Heart right ventricle (tissue), 16 donors: ENCODE data around the gene NFYC. TPM values are rescaled to one million over a fixed set of nuclear protein-coding genes. Genes with fewer than 3 reads are reported as not detected.
A peak's percentile ranks its signal among the peaks of the same experiment; 100 is the strongest.

Source experiments
- ATAC-seq, 8 donors: fragments of 200-7000 bp; cut with Tn5 transposase; one replicate each; pipeline ENCODE4 v1.9.1; 2020; ENCODE audit warnings: mild to moderate bottlenecking in 8 of 8, moderate library complexity in 8 of 8, moderate number of reproducible peaks in 1 of 8
- DNase-seq, 2 donors: peaks; one replicate each; pipeline ENCODE4 v3.0.0-alpha.2; 2020
- H3K27ac ChIP-seq, 10 donors: fragments of 200-600 bp; sonication (generic) in 2 of 10; one replicate each; pipeline versions ENCODE4 v1.5.0 to v1.8.0; 2020 to 2022; ENCODE audit warnings: mild to moderate bottlenecking in 3 of 10
- H3K27me3 ChIP-seq, 7 donors: fragments of 200-600 bp; one replicate each; pipeline ENCODE4 v1.8.0; 2021 to 2022; ENCODE audit warnings: mild to moderate bottlenecking in 2 of 7
- H3K36me3 ChIP-seq, 9 donors: fragments of 200-600 bp; sonication (generic) in 1 of 9; one replicate each; pipeline versions ENCODE4 v1.5.0 to v1.8.0; 2020 to 2022; ENCODE audit warnings: mild to moderate bottlenecking in 2 of 9
- H3K4me1 ChIP-seq, 9 donors: fragments of 200-600 bp; sonication (generic) in 1 of 9; one replicate each; pipeline versions ENCODE4 v1.5.0 to v1.8.0; 2020 to 2022; ENCODE audit warnings: mild to moderate bottlenecking in 4 of 9
- H3K4me3 ChIP-seq, 10 donors: fragments of 200-600 bp; sonication (generic) in 2 of 10; one replicate each; pipeline versions ENCODE4 v1.5.0 to v1.8.0; 2020 to 2022; ENCODE audit warnings: mild to moderate bottlenecking in 7 of 10, moderate library complexity in 2 of 10
- H3K9me3 ChIP-seq, 11 donors: fragments of 200-600 bp in 10 of 11; sonication (generic) in 2 of 11; one replicate each; pipeline versions ENCODE4 v1.5.0 to v1.8.0; 2013 to 2022; ENCODE audit warnings: mild to moderate bottlenecking in 2 of 11, control low read depth in 1 of 11, moderate library complexity in 1 of 11
- WGBS, 2 donors: extraction: QIAGEN DNeasy Blood & Tissue Kit; methylation state at CpG; one replicate each; pipeline ENCODE4 v1.1.7; 2013; ENCODE audit warnings: inconsistent platforms in 1 of 2; 5-methylcytosine and 5-hydroxymethylcytosine counted together
- intact Hi-C, 10 donors: fragments of 100-400 bp; cut with DNase I; formaldehyde crosslinking; loops; one replicate each; pipeline versions ENCODE4 v1.11.1 to v1.14.2; 2022
- polyA plus RNA-seq, 2 donors: library from polyadenylated mRNA; stranded (reverse); fragments of 200-250 nt; gene quantifications; one replicate each; pipeline ENCODE4 v1.2.3, GENCODE V29; 2013
- total RNA-seq, 10 donors: library from RNA; stranded (reverse); fragmentation: NEBNext Ultra II Directional in 3 of 10; extraction: Animal tissue kit (Norgen Biotek cat#: 25700) in 3 of 10; gene quantifications; one replicate each; pipeline versions ENCODE4 v1.2.1 to v1.2.4, GENCODE V29; 2021 to 2023
- TF ChIP-seq, protein P1 (sequence below), 9 donors: fragments of 200-600 bp; sonication (generic) in 2 of 9; IDR thresholded peaks; one replicate each; pipeline versions ENCODE4 v1.5.0 to v1.8.0; 2021 to 2022; ENCODE audit warnings: antibody characterized with exemption in 9 of 9, mild to moderate bottlenecking in 5 of 9, moderate library complexity in 1 of 9
- donor health status: Arrhythmogenic right ventricular cardiomyopathy.
- donor health status: ischemic (EF 13 %, LVEDD 7.1; RV severe dilation, severe dysfunction).
- donor health status: healthy with polysubstance abuse.
- donor health status: DM: no; HTN: yes; CAD: no.
- donor health status: DM: no; HTN: no; CAD: no.
- donor health status: ischemic (EF 25% LVEDD 6.9; RV normal size, moderate dysfunction).
- donor health status: ischemic (EF 25% LVEDD 5.7; RV mildly dilated, moderate dysfunction).
- donor health status: healthy.
- donor health status: DM: yes; HTN: yes; CAD: no.
- donor health status: Ischemic cardiomyopathy.
- donor health status: ischemic (EF 35%, LVEDD 5.7; RV mildly dilated, moderate dysfunction).
- donor health status: nonischemic (EF 11% LVEDD 7.7; RV severe dilation, severe dysfunction).
- donor health status: DM: yes; HTN: yes; CAD: no.
- donor health status: PGD.
- donor health status: ischemic (EF 29% LVEDD 5.4; RV normal size, mild dysfunction).
- donor health status: nonischemic (EF 23%, LVEDD 6.1; RV moderate dilation, normal function).

NFYC gene
- total and polyA plus RNA-seq, 12 donors: 49.9 to 84.7 (median 71.7) TPM

DNA sequence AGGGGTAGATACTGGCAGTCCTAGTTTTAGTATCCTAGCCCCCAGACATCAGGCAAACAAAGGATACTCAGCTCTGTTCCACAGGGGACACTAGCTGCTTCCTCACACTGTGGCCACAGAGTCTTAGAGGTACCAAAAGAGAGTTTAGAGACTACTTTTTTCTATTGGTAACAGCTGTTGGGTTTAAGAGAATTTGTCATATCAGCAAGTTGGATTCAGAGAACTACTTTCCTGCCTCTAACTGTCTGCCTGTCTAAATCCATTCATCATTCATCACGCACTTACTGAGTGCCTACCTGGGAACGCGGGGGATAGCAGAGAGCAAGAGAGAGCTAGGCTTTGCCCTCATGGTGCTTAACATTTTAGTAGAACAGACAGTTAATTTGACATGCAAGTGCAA is 65.0 kb downstream of the NFYC start:
- WGBS, 2 donors: 77 to 84% methylated on average over 3 of the region's 3 CpGs
- Histone ChIP-seq H3K36me3 (peaks cover 0 to 100% (median 77%) of the 10 kb centered on the region in 9 donors), H3K4me3 (no peak overlapping the region), H3K9me3 (no peaks in the 10 kb centered on the region), H3K27ac (no peak overlapping the region), H3K27me3 (no peaks in the 10 kb centered on the region), H3K4me1 (peaks cover 2 to 37% (median 18%) of the 10 kb centered on the region in 9 donors)
- ATAC-seq (no peak), DNase-seq (no peak)
- intact Hi-C loops: loop anchor here in 1 of 10 donors (5.0 kb wide), 1 partner anchor 44 kb away; no protein-coding TSS in a partner anchor
- TF ChIP-seq, protein P1, sequence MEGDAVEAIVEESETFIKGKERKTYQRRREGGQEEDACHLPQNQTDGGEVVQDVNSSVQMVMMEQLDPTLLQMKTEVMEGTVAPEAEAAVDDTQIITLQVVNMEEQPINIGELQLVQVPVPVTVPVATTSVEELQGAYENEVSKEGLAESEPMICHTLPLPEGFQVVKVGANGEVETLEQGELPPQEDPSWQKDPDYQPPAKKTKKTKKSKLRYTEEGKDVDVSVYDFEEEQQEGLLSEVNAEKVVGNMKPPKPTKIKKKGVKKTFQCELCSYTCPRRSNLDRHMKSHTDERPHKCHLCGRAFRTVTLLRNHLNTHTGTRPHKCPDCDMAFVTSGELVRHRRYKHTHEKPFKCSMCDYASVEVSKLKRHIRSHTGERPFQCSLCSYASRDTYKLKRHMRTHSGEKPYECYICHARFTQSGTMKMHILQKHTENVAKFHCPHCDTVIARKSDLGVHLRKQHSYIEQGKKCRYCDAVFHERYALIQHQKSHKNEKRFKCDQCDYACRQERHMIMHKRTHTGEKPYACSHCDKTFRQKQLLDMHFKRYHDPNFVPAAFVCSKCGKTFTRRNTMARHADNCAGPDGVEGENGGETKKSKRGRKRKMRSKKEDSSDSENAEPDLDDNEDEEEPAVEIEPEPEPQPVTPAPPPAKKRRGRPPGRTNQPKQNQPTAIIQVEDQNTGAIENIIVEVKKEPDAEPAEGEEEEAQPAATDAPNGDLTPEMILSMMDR (IDR thresholded peaks at IDR 0.05): no peak

DNA sequence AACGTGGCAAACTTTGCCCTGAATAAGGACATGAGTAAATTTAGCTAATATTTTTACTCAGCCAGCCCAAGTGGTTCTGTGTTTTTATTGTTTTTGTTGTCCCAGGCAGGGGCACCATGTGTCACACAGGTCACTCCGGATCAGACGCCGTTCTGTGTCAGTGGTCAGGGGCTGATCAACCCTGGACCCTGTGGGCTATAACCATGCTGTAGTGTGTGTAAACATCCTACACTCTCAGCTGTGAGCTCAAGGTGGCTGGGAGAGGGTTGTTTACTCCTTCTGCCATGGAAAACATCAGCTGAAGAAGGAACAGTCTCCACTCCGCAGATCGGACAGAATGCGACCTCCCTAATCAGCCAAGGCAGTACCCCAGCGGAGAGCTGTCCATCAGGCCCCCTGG is 65.6 kb downstream of the NFYC start:
- ATAC-seq: no peak

DNA sequence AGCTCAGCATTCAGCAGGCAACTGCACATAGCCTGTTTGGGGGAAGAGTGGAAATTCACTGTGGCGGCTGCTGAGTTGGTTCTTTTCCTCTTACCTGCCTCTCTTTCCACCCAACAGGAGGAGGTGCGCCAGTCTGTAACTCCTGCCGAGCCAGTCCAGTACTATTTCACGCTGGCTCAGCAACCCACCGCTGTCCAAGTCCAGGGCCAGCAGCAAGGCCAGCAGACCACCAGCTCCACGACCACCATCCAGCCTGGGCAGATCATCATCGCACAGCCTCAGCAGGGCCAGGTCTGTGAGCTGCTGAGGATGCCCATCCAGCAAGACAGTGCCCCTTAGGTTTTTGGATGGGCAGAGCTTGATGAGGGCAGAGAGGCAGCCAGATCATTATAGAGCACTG is 66.5 kb downstream of the NFYC start:
- TF ChIP-seq, protein P1 (IDR thresholded peaks at IDR 0.05): no peak

More for the DNA sequence above, 65.6 kb downstream of the NFYC start:
- intact Hi-C loops: loop anchor here in 1 of 10 donors (5.0 kb wide), 1 partner anchor 45 kb away; no protein-coding TSS in a partner anchor
- TF ChIP-seq, protein P1 (IDR thresholded peaks at IDR 0.05): no peak
- Histone ChIP-seq H3K27ac (peak overlapping the region in 3 of 10 donors; percentile 8 to 17 (median 12)), H3K4me1 (peaks cover 2 to 41% (median 18%) of the 10 kb centered on the region in 9 donors), H3K36me3 (peaks cover 0 to 100% (median 77%) of the 10 kb centered on the region in 9 donors), H3K27me3 (no peaks in the 10 kb centered on the region), H3K4me3 (no peak overlapping the region), H3K9me3 (no peaks in the 10 kb centered on the region)
- no peak for DNase-seq
- WGBS, 2 donors: 70 to 75% methylated on average over 8 of the region's 8 CpGs

DNA sequence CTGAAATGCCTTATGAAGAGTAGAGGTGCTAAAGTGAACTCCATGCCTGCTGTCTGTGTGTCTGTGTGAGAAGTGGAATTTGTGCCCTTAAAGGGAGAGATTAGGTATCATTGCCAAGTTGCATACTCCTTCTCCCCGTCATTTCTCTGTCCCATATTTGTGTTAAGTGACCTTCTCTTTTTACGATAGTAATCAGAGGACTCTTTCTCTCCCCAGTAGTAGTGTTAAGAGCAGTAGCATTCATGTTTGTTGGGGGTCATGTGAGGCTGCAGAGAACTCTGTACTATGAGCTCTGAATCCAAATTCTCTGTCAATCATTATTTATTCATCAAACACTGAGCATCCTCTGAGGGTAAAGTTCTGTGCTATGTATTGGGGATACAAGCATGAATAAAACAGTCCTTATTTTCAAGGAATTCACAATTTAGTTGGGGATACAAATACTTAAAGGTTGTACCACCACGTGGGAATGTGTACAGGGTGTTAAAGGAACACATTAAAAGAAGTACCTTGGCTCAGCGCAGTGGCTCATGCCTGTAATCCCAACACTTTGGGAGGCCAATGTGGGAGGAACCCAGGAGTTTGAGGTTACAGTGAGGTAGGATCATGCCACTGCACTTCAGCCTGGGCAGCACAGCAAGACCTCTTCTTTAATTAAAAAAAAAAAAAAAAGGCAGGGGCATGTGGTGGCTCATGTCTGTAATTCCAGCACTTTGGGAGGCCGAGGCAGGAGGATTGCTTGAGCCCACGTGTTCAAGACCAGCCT is 67.3 kb downstream of the NFYC start:
- Histone ChIP-seq H3K27me3 (no peaks in the 10 kb centered on the region), H3K36me3 (peaks cover 0 to 100% (median 69%) of the 10 kb centered on the region in 9 donors), H3K9me3 (no peaks in the 10 kb centered on the region), H3K4me3 (no peak overlapping the region), H3K4me1 (peaks cover 2 to 53% (median 21%) of the 10 kb centered on the region in 9 donors), H3K27ac (peak overlapping the region in 1 of 10 donors; percentile 15)
- no peak for ATAC-seq
- TF ChIP-seq, protein P1 (IDR thresholded peaks at IDR 0.05): no peak
- intact Hi-C loops: loop anchor here in 1 of 10 donors (5.0 kb wide), 1 partner anchor 46 kb away; no protein-coding TSS in a partner anchor
- 84 to 91% methylated on average over 6 of the region's 6 CpGs for WGBS, 2 donors
- no peak for DNase-seq

More for the DNA sequence above, 66.5 kb downstream of the NFYC start:
- WGBS, 2 donors: 87 to 92% methylated on average over 7 of the region's 7 CpGs
- Histone ChIP-seq H3K4me3 (no peak overlapping the region), H3K27me3 (no peaks in the 10 kb centered on the region), H3K4me1 (peaks cover 2 to 48% (median 18%) of the 10 kb centered on the region in 9 donors), H3K27ac (no peak overlapping the region), H3K36me3 (peaks cover 0 to 100% (median 71%) of the 10 kb centered on the region in 9 donors), H3K9me3 (no peaks in the 10 kb centered on the region)
- intact Hi-C loops: loop anchor here in 1 of 10 donors (5.0 kb wide), 1 partner anchor 46 kb away; no protein-coding TSS in a partner anchor
- ATAC-seq (no peak), DNase-seq (no peak)
